Stimulated activated CD4-positive, alpha-beta T cell treated with anti-CD3 and anti-CD28 coated beads, Interleukin-12 subunit alpha, Interleukin-12 subunit beta, amount 100 ng/mL, for 48 hours (primary cell): ENCODE results near the gene OR1F1.
"Not testable (repeated sequence)": the region's sequence is repeated elsewhere in the genome, so short reads cannot be mapped to it uniquely, and the experiment has no call there.

Experiments used
- DNase-seq, 3 donors: peaks; one replicate each; pipeline ENCODE4 v3.0.0-alpha.2; 2020; ENCODE audit warnings: low read depth in 2 of 3, low spot score in 1 of 3

OR1F1 gene

GRCh38 chr16:3173892-3174617, 13.9 kb upstream of the OR1F1 start:
- no peak for DNase-seq

GRCh38 chr16:3174618-3175148, 13.3 kb upstream of the OR1F1 start:
- no peak for DNase-seq

GRCh38 chr16:3175157-3176093, 12.6 kb upstream of the OR1F1 start:
- DNase-seq, result peak in 2 of 3 donors; percentile 62 to 75

GRCh38 chr16:3179651-3180050, 8.4 kb upstream of the OR1F1 start:
- DNase-seq, result no peak

GRCh38 chr16:3180445-3180878, 7.5 kb upstream of the OR1F1 start:
- no peak for DNase-seq

- DNase-seq, result not testable (repeated sequence)
Measured at GRCh38 chr16:3182293-3182607, 5.8 kb upstream of the OR1F1 start.

GRCh38 chr16:3182608-3183444, 5.2 kb upstream of the OR1F1 start:
- DNase-seq, result peak; percentile 66 to 70 (median 67)

- DNase-seq, result no peak
Measured at GRCh38 chr16:3183445-3184139, 4.4 kb upstream of the OR1F1 start.

GRCh38 chr16:3186946-3187690, 886 bp upstream of the OR1F1 start:
- DNase-seq, result no peak

- DNase-seq, result no peak
Measured at GRCh38 chr16:3188675-3188924, 596 bp downstream of the OR1F1 start.

- peak in 2 of 3 donors; percentile 61 to 65 for DNase-seq
Measured at GRCh38 chr16:3188925-3189825, 1.2 kb downstream of the OR1F1 start.

GRCh38 chr16:3189869-3190268, 1.9 kb downstream of the OR1F1 start:
- DNase-seq, result no peak

GRCh38 chr16:3190949-3191353, 2.9 kb downstream of the OR1F1 start:
- no peak for DNase-seq

- no peak for DNase-seq
Measured at GRCh38 chr16:3192476-3193019, 4.5 kb downstream of the OR1F1 start.

- DNase-seq, result no peak
Measured at GRCh38 chr16:3193221-3194212, 5.5 kb downstream of the OR1F1 start.

GRCh38 chr16:3194792-3195191, 6.8 kb downstream of the OR1F1 start:
- no peak for DNase-seq

GRCh38 chr16:3195975-3196374, 8.0 kb downstream of the OR1F1 start:
- no peak for DNase-seq
